GM12878 (cell line): ENCODE measurements around the gene GOSR1. TPM values are rescaled to one million over a fixed set of nuclear protein-coding genes. Genes with fewer than 3 reads are reported as not detected.

Experiments used
- ATAC-seq: fragments of 200-7000 bp; cut with Tn5 transposase; 3 replicates; pipeline ENCODE4 v1.9.1; 2020; ENCODE audit warnings: mild to moderate bottlenecking, moderate library complexity
- BruUV-seq: library from RNA; stranded (reverse); fragments of 400-500 nt; replicated peaks from 2 replicates; lab custom pipeline; 2021; lab: Mats Ljungman, UMichigan
- CTCF ChIA-PET: fragments of 300-600 bp; sonication (Branson Sonifier 250); formaldehyde crosslinking; extraction: SDS; loops from one replicate; lab custom pipeline; 2021; ENCODE audit warnings: inconsistent platforms; lab: Yijun Ruan, JAX
- POLR2A ChIA-PET: fragments of 350-600 bp; formaldehyde crosslinking; extraction: SDS; loops from one replicate; lab custom pipeline; 2021; ENCODE audit warnings: inconsistent platforms; lab: Charles Lee
- RAD21 ChIA-PET: fragments of 300-600 bp; sonication (Branson Sonifier 250); formaldehyde crosslinking; loops from one replicate; lab custom pipeline; 2023; ENCODE audit warnings: antibody characterized with exemption; ENCODE audit not compliant: unreplicated experiment; lab: Charles Lee
- SMC1A ChIA-PET: fragments of 300-600 bp; sonication (Branson Sonifier 250); formaldehyde crosslinking; loops from one replicate; lab custom pipeline; 2023; ENCODE audit not compliant: unreplicated experiment, uncharacterized antibody; lab: Charles Lee
- DNase-seq: peaks from one replicate; pipeline ENCODE4 v3.0.0-alpha.2; 2011; ENCODE audit warnings: low read depth, low spot score
- FAIRE-seq: peaks from 3 replicates; lab custom pipeline; 2011; peaks lifted over from hg19 to GRCh38; lab: Jason Lieb, UNC
- H2AFZ ChIP-seq: 2 replicates; pipeline ENCODE4 v1.6.0; 2011; ENCODE audit warnings: low read depth, low read length, control low read depth; ENCODE audit not compliant: control insufficient read depth
- H3K27ac ChIP-seq: 2 replicates; pipeline ENCODE4 v1.5.1; 2011; ENCODE audit warnings: control low read depth; ENCODE audit not compliant: control insufficient read depth, insufficient read depth
- H3K27me3 ChIP-seq, 2 experiments: replicated peaks in 1 of 2; 2 replicates each; pipeline versions ENCODE4 v1.6.0 to v1.6.1; 2011; ENCODE audit warnings: low read length in 1 of 2; ENCODE audit not compliant: control insufficient read depth in 2 of 2, insufficient read depth in 2 of 2
- H3K36me3 ChIP-seq, 2 experiments: 2 replicates each; pipeline ENCODE4 v1.5.1; 2011; ENCODE audit warnings: low read length in 1 of 2; ENCODE audit not compliant: control insufficient read depth in 2 of 2, insufficient read depth in 2 of 2
- H3K4me1 ChIP-seq: 2 replicates; pipeline ENCODE4 v1.6.1; 2011; ENCODE audit warnings: mild to moderate bottlenecking, low read length, moderate library complexity, mixed read lengths; ENCODE audit not compliant: control insufficient read depth, insufficient read depth
- H3K4me2 ChIP-seq: 2 replicates; pipeline ENCODE4 v1.6.0; 2011; ENCODE audit warnings: control low read depth; ENCODE audit not compliant: control insufficient read depth, insufficient read depth
- H3K4me3 ChIP-seq: fragments of 200-600 bp; sonication (generic); 2 replicates; pipeline ENCODE4 v1.5.1; 2016
- H3K79me2 ChIP-seq: 2 replicates; pipeline ENCODE4 v1.6.0; 2011; ENCODE audit warnings: low read length; ENCODE audit not compliant: control insufficient read depth, insufficient read depth
- H3K9ac ChIP-seq: 2 replicates; pipeline ENCODE4 v1.8.0; 2011; ENCODE audit warnings: low read length, control low read depth, mixed read lengths; ENCODE audit not compliant: control insufficient read depth, insufficient read depth
- H3K9me3 ChIP-seq: replicated peaks from 3 replicates; pipeline ENCODE4 v1.5.1; 2011; ENCODE audit warnings: mild to moderate bottlenecking, low read length; ENCODE audit not compliant: control insufficient read depth, insufficient read depth
- H4K20me1 ChIP-seq: 2 replicates; pipeline ENCODE4 v1.6.0; 2011; ENCODE audit not compliant: control insufficient read depth, insufficient read depth
- IKZF2 ChIP-seq, 2 experiments: fragments of 450-650 bp; IDR thresholded peaks; 2 replicates each; pipeline ENCODE4 v1.6.1; 2017; ENCODE audit warnings: mild to moderate bottlenecking in 2 of 2, moderate library complexity in 2 of 2
- MEF2A ChIP-seq: IDR thresholded peaks from 2 replicates; pipeline ENCODE4 v1.6.1; 2011; ENCODE audit warnings: low read depth, mild to moderate bottlenecking, low read length, moderate library complexity; ENCODE audit not compliant: insufficient read depth
- MLLT1 ChIP-seq: fragments of 450-650 bp; IDR thresholded peaks from 2 replicates; pipeline ENCODE4 v1.6.1; 2016; ENCODE audit warnings: mild to moderate bottlenecking
- MTA2 ChIP-seq: fragments of 450-650 bp; IDR thresholded peaks from 2 replicates; pipeline ENCODE4 v1.6.1; 2016; ENCODE audit warnings: low read depth, mild to moderate bottlenecking, moderate library complexity
- MYB ChIP-seq: fragments of 150-350 bp; IDR thresholded peaks from 2 replicates; pipeline ENCODE4 v1.6.1; 2014; ENCODE audit warnings: mild to moderate bottlenecking, low read depth, low read length, borderline replicate concordance
- MYC ChIP-seq: IDR thresholded peaks from 2 replicates; pipeline ENCODE4 v1.6.1; 2011; ENCODE audit warnings: mild to moderate bottlenecking, low read length, moderate library complexity, inconsistent platforms; ENCODE audit not compliant: insufficient read depth, insufficient replicate concordance, insufficient read length, severe bottlenecking
- PAX8 ChIP-seq: fragments of 450-650 bp; IDR thresholded peaks from 2 replicates; pipeline ENCODE4 v1.6.1; 2017; ENCODE audit warnings: mild to moderate bottlenecking, moderate library complexity
- POLR2A ChIP-seq: IDR thresholded peaks from 2 replicates; pipeline ENCODE4 v1.6.1; 2011; ENCODE audit warnings: low read depth, mild to moderate bottlenecking, low read length
- RFX5 ChIP-seq: IDR thresholded peaks from 2 replicates; pipeline ENCODE4 v1.6.1; 2011; ENCODE audit warnings: low read depth, low read length, improper control_type of control experiment
- SKIL ChIP-seq: fragments of 450-650 bp; IDR thresholded peaks from 2 replicates; pipeline ENCODE4 v1.6.1; 2017; ENCODE audit warnings: mild to moderate bottlenecking, low read depth, inconsistent platforms; ENCODE audit not compliant: poor library complexity, severe bottlenecking
- STAT3 ChIP-seq: IDR thresholded peaks from 2 replicates; pipeline ENCODE4 v1.6.1; 2011; ENCODE audit warnings: low read depth, low read length, improper control_type of control experiment
- TAF1 ChIP-seq: IDR thresholded peaks from 2 replicates; pipeline ENCODE4 v1.6.1; 2011; ENCODE audit warnings: mild to moderate bottlenecking, low read depth, low read length, borderline replicate concordance
- ZNF592 ChIP-seq: fragments of 450-650 bp; IDR thresholded peaks from 2 replicates; pipeline ENCODE4 v1.6.1; 2017; ENCODE audit warnings: mild to moderate bottlenecking, moderate library complexity
- WGBS: methylation state at CpG from one replicate; pipeline ENCODE4 v1.1.6; 2016; ENCODE audit warnings: low lambda C conversion rate; ENCODE audit not compliant: insufficient replicate concordance, insufficient coverage; ENCODE audit errors: missing lambda C conversion rate; 5-methylcytosine and 5-hydroxymethylcytosine counted together
- in situ Hi-C: fragments of 300-500 bp; cut with MboI; formaldehyde crosslinking; loops from 9 replicates; pipeline ENCODE4 v1.14.3; 2018; ENCODE audit warnings: mixed read lengths
- intact Hi-C: fragments of 100-400 bp; cut with micrococcal nuclease; formaldehyde crosslinking; loops from one replicate; pipeline ENCODE4 v1.14.2; 2022; ENCODE audit not compliant: unreplicated experiment
- polyA plus RNA-seq, 11 experiments: library from polyadenylated mRNA; depleted of rRNA in 4 of 11; unstranded in 6 of 11; stranded (reverse) in 5 of 11; fragments of >200 nt; fragmentation: Nextera tagmentation in 4 of 11; fragmentation: Illumina TruSeq in 1 of 11; extraction: Ambion mirVana in 4 of 11; extraction: Trizol in 1 of 11; gene quantifications; 1 replicate in 1 of 11; 2 replicates in 10 of 11; pipeline versions ENCODE4 v1.2.1 to v1.2.3, GENCODE V29; 2011 to 2016; ENCODE audit warnings: inconsistent platforms in 2 of 11, missing spikeins in 2 of 11, low read depth in 1 of 11
- total RNA-seq, 4 experiments: library from RNA; depleted of rRNA in 3 of 4; stranded (reverse); fragments of >200 nt in 3 of 4; fragmentation: Illumina TruSeq in 1 of 4; extraction: Trizol in 1 of 4; gene quantifications; 2 replicates each; pipeline versions ENCODE4 v1.2.1 to v1.2.3, GENCODE V29; 2013 to 2021
- TF ChIP-seq, protein P1 (sequence below): IDR thresholded peaks from 2 replicates; pipeline ENCODE4 v1.6.1; 2012; ENCODE audit warnings: low read depth, low read length, improper control_type of control experiment
- TF ChIP-seq, protein P2 (sequence below): IDR thresholded peaks from 2 replicates; pipeline ENCODE4 v1.6.1; 2012; ENCODE audit warnings: low read length, inconsistent platforms

The GOSR1 gene
- total and polyA plus RNA-seq, 10 of the 15 experiments (the other 5 are each of a cell fraction or from before 2014, with no cell fraction given) = 21.4 to 99.3 (median 42.9) TPM

GRCh38 chr17:30429155-30429554, 48.1 kb upstream of the GOSR1 start:
- FAIRE-seq = no peak
- Histone ChIP-seq H3K4me2 (no peak overlapping the region), H3K4me3 (no peak overlapping the region), H3K79me2 (no peaks in the 10 kb centered on the region), H4K20me1 (no peaks in the 10 kb centered on the region), H3K4me1 (no peaks in the 10 kb centered on the region), H3K9ac (no peak overlapping the region), H3K27me3 (no peaks in the 10 kb centered on the region), H3K9me3 (no peaks in the 10 kb centered on the region), H3K27ac (no peak overlapping the region), H3K36me3 (no peaks in the 10 kb centered on the region), H2AFZ (no peak overlapping the region)
- ATAC-seq = no peak
- 91% methylated on average over 1 of the region's 1 CpG for WGBS
- DNase-seq = no peak
- ChIA-PET POLR2A (interaction anchor here (0.6 kb wide), 1 partner anchor 1069 kb away, joined by 3 read pairs; no protein-coding TSS in a partner anchor), RAD21 (no interaction called here), CTCF (no interaction called here), SMC1A (interaction anchor here (1.0 kb wide), 1 partner anchor 173 kb away, joined by 3 read pairs; no protein-coding TSS in a partner anchor)
- no TSS peak for BruUV-seq
- intact Hi-C loops (no loop called here), in situ Hi-C loops (no loop called here)
- TF ChIP-seq IKZF2 (IDR thresholded peaks at IDR 0.05) (no peak), MYB (no peak), TAF1 (no peak), MTA2 (no peak), MEF2A (no peak), STAT3 (no peak), RFX5 (no peak), SKIL (no peak), MYC (no peak), ZNF592 (no peak), PAX8 (no peak), MLLT1 (no peak), POLR2A (no peak)
- TF ChIP-seq, protein P1, sequence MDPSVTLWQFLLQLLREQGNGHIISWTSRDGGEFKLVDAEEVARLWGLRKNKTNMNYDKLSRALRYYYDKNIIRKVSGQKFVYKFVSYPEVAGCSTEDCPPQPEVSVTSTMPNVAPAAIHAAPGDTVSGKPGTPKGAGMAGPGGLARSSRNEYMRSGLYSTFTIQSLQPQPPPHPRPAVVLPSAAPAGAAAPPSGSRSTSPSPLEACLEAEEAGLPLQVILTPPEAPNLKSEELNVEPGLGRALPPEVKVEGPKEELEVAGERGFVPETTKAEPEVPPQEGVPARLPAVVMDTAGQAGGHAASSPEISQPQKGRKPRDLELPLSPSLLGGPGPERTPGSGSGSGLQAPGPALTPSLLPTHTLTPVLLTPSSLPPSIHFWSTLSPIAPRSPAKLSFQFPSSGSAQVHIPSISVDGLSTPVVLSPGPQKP = no peak
- TF ChIP-seq, protein P2, sequence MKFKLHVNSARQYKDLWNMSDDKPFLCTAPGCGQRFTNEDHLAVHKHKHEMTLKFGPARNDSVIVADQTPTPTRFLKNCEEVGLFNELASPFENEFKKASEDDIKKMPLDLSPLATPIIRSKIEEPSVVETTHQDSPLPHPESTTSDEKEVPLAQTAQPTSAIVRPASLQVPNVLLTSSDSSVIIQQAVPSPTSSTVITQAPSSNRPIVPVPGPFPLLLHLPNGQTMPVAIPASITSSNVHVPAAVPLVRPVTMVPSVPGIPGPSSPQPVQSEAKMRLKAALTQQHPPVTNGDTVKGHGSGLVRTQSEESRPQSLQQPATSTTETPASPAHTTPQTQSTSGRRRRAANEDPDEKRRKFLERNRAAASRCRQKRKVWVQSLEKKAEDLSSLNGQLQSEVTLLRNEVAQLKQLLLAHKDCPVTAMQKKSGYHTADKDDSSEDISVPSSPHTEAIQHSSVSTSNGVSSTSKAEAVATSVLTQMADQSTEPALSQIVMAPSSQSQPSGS = no peak
